IgD-negative memory B cell (primary cell): ENCODE results near the gene SFXN5. TPM values are rescaled to one million over a fixed set of nuclear protein-coding genes. Genes with fewer than 3 reads are reported as not detected.
"Not testable (repeated sequence)": the region's sequence is repeated elsewhere in the genome, so short reads cannot be mapped to it uniquely, and the experiment has no call there.

Experiments used
- H3K27ac Mint-ChIP-seq, 3 donors: one replicate each; pipeline ENCODE4 v1.8.0; 2020 to 2022; ENCODE audit warnings: mild to moderate bottlenecking in 3 of 3, mixed read lengths in 3 of 3, moderate library complexity in 1 of 3
- H3K27me3 Mint-ChIP-seq: one replicate; pipeline ENCODE4 v1.8.0; 2021; ENCODE audit warnings: mixed read lengths
- H3K36me3 Mint-ChIP-seq: one replicate; pipeline ENCODE4 v1.8.0; 2020; ENCODE audit warnings: mild to moderate bottlenecking, mixed read lengths
- H3K4me1 Mint-ChIP-seq, 3 donors: one replicate each; pipeline ENCODE4 v1.8.0; 2020 to 2022; ENCODE audit warnings: mixed read lengths in 3 of 3, mild to moderate bottlenecking in 1 of 3
- H3K4me3 Mint-ChIP-seq, 4 donors: one replicate each; pipeline ENCODE4 v1.8.0; 2020 to 2022; ENCODE audit warnings: mild to moderate bottlenecking in 4 of 4, mixed read lengths in 4 of 4, moderate library complexity in 3 of 4
- H3K9me3 Mint-ChIP-seq, 3 donors: one replicate each; pipeline ENCODE4 v1.8.0; 2020 to 2021; ENCODE audit warnings: mixed read lengths in 3 of 3, mild to moderate bottlenecking in 1 of 3
- polyA plus RNA-seq: library from polyadenylated mRNA; unstranded; fragments of 300-500 nt; fragmentation: Illumina TruSeq; gene quantifications from one replicate; pipeline ENCODE4 v1.2.3, GENCODE V29; 2021

SFXN5 gene
- polyA plus RNA-seq, 1 donor from 2014 or later = 2.8 TPM

DNA sequence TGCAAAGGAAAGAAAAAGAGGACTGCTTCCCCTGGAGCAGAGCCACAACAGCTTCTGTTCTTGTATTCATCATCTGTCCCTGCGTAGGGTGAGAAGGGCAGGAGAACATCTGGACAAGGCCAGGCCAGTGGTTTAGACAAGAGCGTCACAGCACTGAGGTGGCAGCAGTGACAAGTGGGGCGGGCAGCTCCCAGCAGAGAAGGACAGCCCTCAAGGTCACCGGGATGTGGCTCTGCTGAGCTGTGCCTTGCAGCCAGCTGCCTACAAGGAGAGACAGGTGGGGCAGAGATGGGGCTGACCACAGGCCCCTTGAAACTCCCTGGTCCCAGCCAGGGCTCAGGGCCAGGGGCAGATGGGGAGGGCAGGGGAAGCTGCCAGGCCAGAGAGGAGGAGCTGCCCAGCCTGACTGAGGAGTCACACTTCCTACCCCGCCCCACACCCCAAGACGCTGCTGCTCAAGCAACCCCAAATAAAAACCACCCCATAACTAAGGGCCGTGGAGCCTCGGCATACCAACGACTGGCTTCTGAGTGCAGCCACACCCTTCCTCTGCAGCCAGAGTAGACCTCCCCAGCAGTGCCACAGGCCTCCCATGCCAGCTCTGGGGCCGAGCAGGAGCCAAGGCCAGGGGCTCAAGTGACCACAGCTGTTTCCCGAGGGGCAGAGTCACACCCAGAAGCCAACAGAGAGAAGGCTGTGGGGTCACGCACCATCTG lies 35.9 kb upstream of the SFXN5 start:
- Mint-ChIP-seq H3K36me3 (no peaks in the 10 kb centered on the region), H3K9me3 (no peaks in the 10 kb centered on the region), H3K27ac (no peak overlapping the region), H3K4me1 (peaks cover 4 to 9% (median 5%) of the 10 kb centered on the region in 3 donors), H3K4me3 (no peak overlapping the region), H3K27me3 (peaks cover 6% of the 10 kb centered on the region)

DNA sequence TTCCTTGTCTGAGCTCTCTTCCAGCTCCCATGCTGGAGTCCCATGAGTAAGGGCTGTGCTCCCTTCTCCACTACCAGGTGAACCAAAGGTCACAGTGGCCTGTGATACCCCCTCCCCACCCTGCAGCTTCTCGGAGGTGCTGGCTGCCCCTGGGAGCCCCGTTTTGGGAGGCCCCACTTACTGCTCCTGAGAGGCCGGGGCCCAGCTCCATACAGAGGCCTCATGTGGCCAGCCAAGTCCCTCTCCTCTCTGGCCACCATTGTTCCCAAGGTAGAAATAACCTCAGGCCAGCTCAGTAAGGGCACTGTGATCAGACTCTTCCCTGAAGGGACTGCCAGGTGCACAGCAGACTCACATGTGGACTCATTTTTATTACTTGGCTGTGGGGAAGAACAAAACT lies 35.3 kb upstream of the SFXN5 start:
- H3K4me3 Mint-ChIP-seq = no peak overlapping the region
- no peaks in the 10 kb centered on the region for H3K9me3 Mint-ChIP-seq
- H3K27me3 Mint-ChIP-seq = peaks cover 4% of the 10 kb centered on the region
- H3K4me1 Mint-ChIP-seq = peaks cover 2 to 8% (median 3%) of the 10 kb centered on the region in 3 donors
- H3K36me3 Mint-ChIP-seq = no peaks in the 10 kb centered on the region
- no peak overlapping the region for H3K27ac Mint-ChIP-seq

DNA sequence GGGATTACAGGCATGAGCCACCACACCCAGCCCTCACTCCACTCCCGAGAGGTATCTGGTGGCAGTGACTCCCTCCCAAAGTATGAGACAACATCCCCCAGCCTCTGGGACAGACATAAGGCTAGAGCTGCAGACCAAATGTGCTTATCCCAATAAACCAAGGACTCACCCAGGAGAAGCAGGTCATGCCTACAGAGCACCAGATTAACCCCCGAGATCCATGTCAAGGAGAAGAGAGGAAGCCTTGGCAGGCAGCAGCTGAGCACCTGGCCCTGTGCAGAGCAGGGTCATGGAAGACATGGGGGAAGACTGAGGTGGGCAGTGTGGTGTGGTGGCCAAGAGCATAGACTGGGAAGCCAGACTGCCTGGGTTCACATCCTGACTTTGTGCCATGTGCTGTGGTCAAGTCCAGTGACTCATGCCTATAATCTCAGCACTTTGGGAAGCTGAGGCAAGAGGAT lies 34.0 kb upstream of the SFXN5 start:
- no peaks in the 10 kb centered on the region for H3K9me3 Mint-ChIP-seq
- H3K27me3 Mint-ChIP-seq = peaks cover 3% of the 10 kb centered on the region
- peak overlapping the region in 1 of 4 donors; percentile 51 for H3K4me3 Mint-ChIP-seq
- peaks cover 0 to 5% (median 0%) of the 10 kb centered on the region in 3 donors for H3K4me1 Mint-ChIP-seq
- H3K36me3 Mint-ChIP-seq = peaks cover 1% of the 10 kb centered on the region
- no peak overlapping the region for H3K27ac Mint-ChIP-seq

DNA sequence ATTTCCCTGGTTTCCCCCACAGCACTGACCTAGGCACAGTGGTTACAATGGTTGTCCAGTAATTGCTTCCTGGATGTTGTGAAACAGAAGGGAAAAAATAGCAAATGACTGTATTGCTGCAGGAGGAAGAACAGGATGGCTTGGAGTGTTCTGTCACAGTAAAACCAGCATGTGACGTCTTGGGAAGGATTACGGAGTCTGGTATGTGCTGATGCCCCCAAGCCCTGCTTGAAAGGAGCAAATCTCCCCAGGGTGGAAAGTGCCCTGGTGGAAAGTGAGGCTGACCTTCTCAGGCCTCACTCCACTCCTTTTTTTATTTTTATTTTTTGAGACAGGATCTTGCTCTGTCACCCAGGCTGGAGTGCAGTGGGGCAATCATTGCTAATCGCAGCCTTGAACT lies 33.4 kb upstream of the SFXN5 start:
- Mint-ChIP-seq H3K4me3 (no peak overlapping the region), H3K27ac (no peak overlapping the region), H3K27me3 (peaks cover 3% of the 10 kb centered on the region), H3K4me1 (peaks cover 0 to 5% (median 0%) of the 10 kb centered on the region in 3 donors), H3K36me3 (peaks cover 1% of the 10 kb centered on the region), H3K9me3 (no peaks in the 10 kb centered on the region)

DNA sequence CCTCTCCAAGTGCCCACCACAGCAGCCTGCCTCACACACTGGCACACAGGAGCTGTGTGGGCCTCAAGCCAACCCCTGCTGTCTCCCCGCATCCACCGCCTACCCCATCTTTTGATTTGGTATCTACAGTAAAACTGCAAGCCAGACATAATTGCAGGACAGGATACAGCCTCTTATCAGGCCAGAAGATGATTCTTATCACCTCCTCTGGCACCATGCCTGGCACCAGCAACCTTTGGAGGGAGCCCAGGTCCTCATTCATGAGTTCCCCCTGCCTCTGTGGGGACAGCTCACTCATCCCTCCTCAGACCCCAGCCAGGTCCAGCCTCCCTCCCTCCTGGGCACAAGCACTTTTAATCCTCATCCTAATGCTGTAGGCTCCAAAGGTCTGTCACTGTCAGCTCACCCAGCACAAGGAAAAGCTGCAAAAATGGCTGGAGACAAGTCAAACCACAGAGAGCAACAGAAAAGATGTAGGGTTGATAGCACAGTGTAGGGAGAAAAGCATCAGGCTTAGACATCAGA lies 31.6 kb upstream of the SFXN5 start:
- no peak overlapping the region for H3K27ac Mint-ChIP-seq
- H3K9me3 Mint-ChIP-seq = no peaks in the 10 kb centered on the region
- H3K4me3 Mint-ChIP-seq = no peak overlapping the region
- H3K4me1 Mint-ChIP-seq = peaks cover 0 to 5% (median 0%) of the 10 kb centered on the region in 3 donors
- H3K36me3 Mint-ChIP-seq = peaks cover 1% of the 10 kb centered on the region
- H3K27me3 Mint-ChIP-seq = no peaks in the 10 kb centered on the region

DNA sequence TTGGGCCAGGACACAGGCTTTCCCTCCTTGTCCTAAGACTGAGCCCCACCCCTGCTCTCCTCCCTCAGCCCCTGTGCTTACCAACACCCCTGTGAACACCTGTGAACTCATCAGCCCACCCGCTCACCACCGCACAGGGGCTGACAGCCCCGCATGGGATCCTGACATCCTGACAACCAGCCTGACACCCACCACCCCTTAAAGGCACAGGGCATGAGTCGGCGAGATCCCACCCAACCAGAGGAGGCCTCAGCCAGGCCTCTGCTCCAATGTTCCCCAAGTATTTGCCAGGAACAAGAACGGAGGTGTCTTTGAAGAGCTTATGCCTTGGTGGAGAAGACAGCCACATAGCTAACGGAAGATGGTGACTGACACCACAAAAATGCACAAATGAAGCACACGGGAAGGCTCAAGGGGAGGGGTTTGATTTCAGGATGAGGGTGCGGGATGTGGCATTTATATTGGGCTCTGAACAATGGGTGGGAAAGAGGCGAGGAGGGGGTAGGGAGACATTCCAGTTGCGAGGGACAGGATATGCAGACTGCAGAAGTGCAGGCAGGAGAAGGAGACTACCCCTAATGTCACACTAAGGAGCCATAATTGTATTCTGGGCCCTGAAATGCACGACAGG lies 30.2 kb upstream of the SFXN5 start:
- peak overlapping the region in 1 of 4 donors; percentile 20 for H3K4me3 Mint-ChIP-seq
- peaks cover 1% of the 10 kb centered on the region for H3K36me3 Mint-ChIP-seq
- peaks cover 0 to 2% (median 0%) of the 10 kb centered on the region in 3 donors for H3K4me1 Mint-ChIP-seq
- no peak overlapping the region for H3K27ac Mint-ChIP-seq
- peaks cover 3% of the 10 kb centered on the region for H3K27me3 Mint-ChIP-seq
- no peaks in the 10 kb centered on the region for H3K9me3 Mint-ChIP-seq

DNA sequence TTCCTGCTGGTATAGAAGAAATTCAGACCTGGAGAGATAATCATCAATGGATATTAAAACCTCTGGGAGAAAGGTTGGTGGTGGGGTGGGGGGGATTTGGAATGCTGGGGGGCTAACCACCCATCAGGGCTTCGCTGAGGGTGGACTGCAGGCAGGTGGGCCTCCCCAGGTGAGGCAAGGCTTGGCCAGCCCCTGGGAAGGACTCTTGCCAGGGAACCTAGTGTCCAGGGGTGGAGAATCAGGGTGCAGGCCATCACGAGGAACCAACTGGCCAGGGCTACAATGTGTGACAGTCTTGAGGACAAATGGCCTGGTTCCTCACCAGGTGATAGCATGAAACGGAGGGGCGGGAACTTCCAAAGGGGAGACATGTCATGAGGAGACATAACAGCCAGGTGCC lies 29.4 kb upstream of the SFXN5 start:
- Mint-ChIP-seq H3K4me1 (peaks cover 0 to 2% (median 0%) of the 10 kb centered on the region in 3 donors), H3K4me3 (no peak overlapping the region), H3K36me3 (peaks cover 1% of the 10 kb centered on the region), H3K27me3 (peaks cover 3% of the 10 kb centered on the region), H3K9me3 (no peaks in the 10 kb centered on the region), H3K27ac (no peak overlapping the region)

DNA sequence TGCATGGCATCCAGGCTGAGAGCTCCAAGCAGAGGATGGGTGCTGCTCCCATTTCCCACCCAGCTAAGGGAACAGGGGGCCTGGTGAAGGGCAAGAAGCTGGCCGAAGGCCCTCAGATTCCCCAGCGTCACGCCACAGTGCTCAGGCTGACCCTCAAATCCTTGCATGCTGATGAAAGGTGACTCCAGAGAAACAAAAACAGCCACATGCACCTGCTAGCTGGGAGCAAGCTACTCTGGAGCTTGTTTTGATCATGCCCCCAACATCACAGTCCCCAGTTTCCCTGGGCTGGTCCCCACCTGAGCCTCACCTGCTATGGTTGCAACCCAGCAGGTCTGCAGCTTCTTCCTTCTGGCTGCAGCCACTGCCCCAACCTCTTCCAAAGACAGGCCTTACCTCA lies 28.0 kb upstream of the SFXN5 start:
- H3K4me3 Mint-ChIP-seq = no peak overlapping the region
- H3K9me3 Mint-ChIP-seq = no peaks in the 10 kb centered on the region
- peak overlapping the region in 1 of 3 donors; percentile 47 for H3K27ac Mint-ChIP-seq
- H3K27me3 Mint-ChIP-seq = peaks cover 3% of the 10 kb centered on the region
- H3K36me3 Mint-ChIP-seq = peaks cover 1% of the 10 kb centered on the region
- no peaks in the 10 kb centered on the region for H3K4me1 Mint-ChIP-seq

DNA sequence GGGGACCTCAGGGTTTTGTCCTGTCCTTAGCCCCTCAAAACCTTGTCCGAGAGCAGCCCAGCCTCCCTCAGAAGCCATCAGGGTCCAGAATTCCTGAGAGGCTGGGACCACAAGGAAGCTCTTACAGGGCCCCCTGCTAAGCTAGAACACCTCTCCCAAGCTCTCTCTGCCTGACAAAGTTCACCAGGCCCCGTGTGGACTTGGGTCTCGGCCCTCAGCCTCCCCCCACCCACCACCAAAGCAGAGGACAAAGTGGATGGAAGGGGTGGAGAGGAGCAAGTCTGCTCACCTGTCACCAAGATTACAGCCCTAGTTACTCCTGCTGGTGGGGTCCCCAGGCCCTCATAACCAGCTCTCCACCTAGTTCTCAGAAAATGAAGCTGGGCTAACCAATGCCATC lies 24.4 kb upstream of the SFXN5 start:
- Mint-ChIP-seq H3K36me3 (no peaks in the 10 kb centered on the region), H3K4me3 (no peak overlapping the region), H3K27me3 (peaks cover 3% of the 10 kb centered on the region), H3K27ac (no peak overlapping the region), H3K4me1 (no peaks in the 10 kb centered on the region), H3K9me3 (no peaks in the 10 kb centered on the region)

DNA sequence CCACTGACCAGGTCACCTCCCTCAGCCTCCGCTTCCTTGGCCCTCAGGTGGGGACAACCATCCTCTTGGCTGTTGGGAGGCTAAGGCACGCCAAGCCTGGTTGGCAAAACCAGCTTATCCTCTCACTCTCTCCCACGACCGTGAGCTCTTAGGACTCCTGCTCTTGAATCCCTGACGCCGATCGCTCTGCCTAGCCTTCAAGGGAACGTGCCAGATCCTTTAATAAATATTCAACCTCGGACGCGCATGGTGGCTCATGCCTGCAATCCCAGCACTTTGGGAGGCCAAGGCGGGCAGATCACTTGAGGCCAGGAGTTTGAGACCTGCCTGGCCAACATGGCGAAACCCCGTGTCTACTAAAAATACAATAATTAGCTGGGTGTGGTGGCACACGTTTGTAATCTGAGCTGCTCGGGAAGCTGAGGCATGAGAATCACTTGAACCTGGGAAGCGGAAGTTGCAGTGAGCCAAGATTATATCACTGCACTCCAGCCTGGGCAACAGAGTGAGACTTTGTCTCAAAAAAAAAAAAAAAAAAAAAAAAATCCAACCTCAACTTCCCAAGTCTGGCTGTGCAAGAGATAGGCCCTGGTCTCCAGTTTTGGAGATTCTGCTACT lies 22.2 kb upstream of the SFXN5 start:
- not testable (repeated sequence) for H3K9me3 Mint-ChIP-seq, H3K4me1 Mint-ChIP-seq, H3K4me3 Mint-ChIP-seq, H3K27me3 Mint-ChIP-seq, H3K36me3 Mint-ChIP-seq
- peak overlapping the region in 1 of 3 donors; percentile 63 for H3K27ac Mint-ChIP-seq

DNA sequence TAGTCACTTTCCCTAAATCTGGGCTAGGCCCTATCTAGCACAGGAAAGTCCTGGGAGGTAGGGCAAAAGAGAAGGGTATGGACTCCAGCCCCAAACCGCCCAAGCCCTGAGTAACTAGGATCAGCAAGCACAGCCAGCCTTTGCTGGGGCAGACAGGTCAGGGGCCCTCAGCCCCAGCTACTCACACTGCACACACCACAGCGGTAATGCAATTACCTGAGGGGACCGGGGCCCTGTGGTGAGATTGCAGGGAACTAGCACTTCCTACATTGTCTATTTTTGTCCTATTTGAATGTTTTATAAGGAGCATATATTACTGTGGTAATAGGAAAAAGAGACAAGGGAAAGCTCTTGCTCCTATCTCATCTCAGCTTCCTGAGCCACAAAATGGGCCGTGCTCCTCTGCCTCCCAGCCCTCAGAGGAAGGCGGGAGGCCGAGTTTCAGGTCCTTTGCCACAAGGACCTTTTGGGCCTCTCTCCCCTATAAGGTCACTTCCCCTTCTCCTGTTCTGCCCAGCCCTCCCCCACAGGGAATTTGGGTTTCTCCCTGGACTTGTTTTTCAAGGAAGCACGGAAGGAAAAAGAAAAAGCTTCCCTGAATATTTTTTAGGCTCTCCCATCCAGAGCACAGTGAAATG lies 20.8 kb upstream of the SFXN5 start:
- Mint-ChIP-seq H3K27me3 (peaks cover 1% of the 10 kb centered on the region), H3K9me3 (no peaks in the 10 kb centered on the region), H3K4me1 (no peaks in the 10 kb centered on the region), H3K27ac (no peak overlapping the region), H3K36me3 (no peaks in the 10 kb centered on the region), H3K4me3 (no peak overlapping the region)

DNA sequence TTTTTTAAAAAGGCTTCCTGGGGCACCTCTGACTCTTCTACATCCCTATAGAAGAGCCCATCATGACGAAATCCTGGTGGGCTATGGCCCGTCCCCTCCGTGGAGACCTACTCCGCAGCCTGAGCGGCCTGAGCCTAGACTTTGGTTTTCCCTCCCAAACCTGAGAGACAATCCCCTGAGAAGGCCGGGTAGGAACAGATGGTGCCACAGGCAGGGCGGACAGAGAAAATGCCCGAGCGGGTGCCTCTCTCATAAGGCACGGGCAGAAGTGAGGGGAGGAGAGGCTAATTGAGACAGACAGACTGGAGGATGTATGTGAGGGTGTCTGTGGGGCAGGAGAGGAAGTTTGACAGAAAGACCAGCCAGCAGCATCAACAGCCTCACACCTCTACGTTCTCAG lies 20.2 kb upstream of the SFXN5 start:
- Mint-ChIP-seq H3K36me3 (no peaks in the 10 kb centered on the region), H3K4me3 (no peak overlapping the region), H3K27me3 (no peaks in the 10 kb centered on the region), H3K4me1 (no peaks in the 10 kb centered on the region), H3K9me3 (no peaks in the 10 kb centered on the region), H3K27ac (no peak overlapping the region)

DNA sequence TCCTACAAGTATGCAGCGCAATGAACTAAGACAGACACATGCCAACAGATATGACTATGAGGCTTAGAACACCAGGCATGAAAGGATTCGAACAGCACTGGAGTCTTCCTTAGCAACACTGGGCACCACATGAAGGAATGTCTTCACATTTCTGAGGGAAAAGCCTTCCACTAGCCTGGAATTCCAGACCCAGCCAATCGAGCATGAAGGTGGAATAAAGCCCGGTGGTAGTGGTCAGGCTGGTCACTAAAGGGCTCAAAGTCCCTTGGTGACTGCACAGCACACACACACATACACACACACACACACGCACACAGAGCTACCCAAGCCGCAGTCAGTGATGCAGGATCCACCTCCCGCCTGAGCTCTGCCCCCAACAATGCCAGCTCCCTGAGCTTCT lies 19.7 kb upstream of the SFXN5 start:
- Mint-ChIP-seq H3K27ac (no peak overlapping the region), H3K4me1 (no peaks in the 10 kb centered on the region), H3K36me3 (no peaks in the 10 kb centered on the region), H3K4me3 (no peak overlapping the region), H3K27me3 (no peaks in the 10 kb centered on the region), H3K9me3 (no peaks in the 10 kb centered on the region)

DNA sequence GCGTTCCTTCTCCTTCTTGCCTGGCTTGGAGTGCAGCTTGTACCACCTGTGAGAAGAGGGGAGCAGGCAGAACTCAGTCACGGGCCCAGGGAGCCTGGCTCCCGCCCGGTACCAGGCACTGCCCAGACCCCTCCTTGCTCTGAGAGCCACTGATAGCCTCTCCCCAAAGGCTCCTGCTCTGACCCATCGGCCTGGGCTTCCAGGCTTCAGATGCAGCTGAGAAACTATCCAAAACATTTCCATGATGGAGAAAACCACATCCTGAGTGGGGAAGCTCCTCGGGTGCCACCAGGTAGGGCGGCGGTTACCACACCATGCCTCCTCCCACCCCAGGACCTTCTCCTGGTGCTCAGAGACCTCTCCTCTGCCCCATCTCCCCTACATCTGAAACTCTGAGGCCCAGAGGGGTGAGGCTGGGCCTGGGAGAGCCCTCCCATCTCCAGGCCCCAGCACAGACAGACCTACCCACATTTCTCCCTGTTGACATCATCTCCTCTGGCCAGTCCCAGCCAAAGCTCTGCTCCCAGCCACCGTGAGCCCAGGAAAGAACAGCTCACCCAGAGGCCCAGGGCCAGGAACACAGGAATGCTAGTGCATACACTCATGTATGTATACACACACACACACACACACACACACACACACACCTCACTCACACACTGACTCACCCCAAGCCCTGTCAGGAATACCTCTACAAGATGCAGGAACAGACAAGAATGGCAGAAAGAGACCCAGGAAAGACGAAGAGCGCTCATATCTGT lies 17.9 kb upstream of the SFXN5 start:
- Mint-ChIP-seq H3K4me3 (no peak overlapping the region), H3K36me3 (no peaks in the 10 kb centered on the region), H3K27me3 (no peaks in the 10 kb centered on the region), H3K4me1 (no peaks in the 10 kb centered on the region), H3K27ac (no peak overlapping the region), H3K9me3 (no peaks in the 10 kb centered on the region)
